GM23338 (cell line): Measurements from ENCODE around the gene PCDHB16. TPM values are rescaled to one million over a fixed set of nuclear protein-coding genes. Genes with fewer than 3 reads are reported as not detected.

Source experiments
- ATAC-seq: fragments of 200-7000 bp; cut with Tn5 transposase; 3 replicates; pipeline ENCODE4 v1.9.1; 2020
- DNase-seq: peaks from one replicate; pipeline ENCODE4 v3.0.0-alpha.2; 2015; ENCODE audit warnings: low spot score
- H2AFZ ChIP-seq: fragments of 200-600 bp; sonication (generic); 2 replicates; pipeline ENCODE4 v1.8.0; 2016; ENCODE audit warnings: antibody characterized with exemption, mild to moderate bottlenecking, moderate library complexity
- H3F3A ChIP-seq: fragments of 200-600 bp; sonication (generic); replicated peaks from 2 replicates; pipeline ENCODE4 v1.8.0; 2017; ENCODE audit warnings: antibody characterized with exemption, mixed run types, low read depth
- H3K27ac ChIP-seq: fragments of 200-600 bp; sonication (generic); 2 replicates; pipeline ENCODE4 v1.6.1; 2016; ENCODE audit warnings: low read depth
- H3K27me3 ChIP-seq: fragments of 200-600 bp; sonication (generic); 2 replicates; pipeline ENCODE4 v1.8.0; 2016; ENCODE audit warnings: mild to moderate bottlenecking, mixed run types, moderate library complexity; ENCODE audit not compliant: insufficient read depth
- H3K36me3 ChIP-seq: fragments of 200-600 bp; sonication (generic); 2 replicates; pipeline ENCODE4 v1.8.0; 2016; ENCODE audit warnings: mild to moderate bottlenecking; ENCODE audit not compliant: insufficient read depth
- H3K4me1 ChIP-seq: fragments of 200-600 bp; sonication (generic); 2 replicates; pipeline ENCODE4 v1.8.0; 2016; ENCODE audit warnings: mild to moderate bottlenecking, moderate library complexity; ENCODE audit not compliant: insufficient read depth
- H3K4me2 ChIP-seq: fragments of 200-600 bp; sonication (generic); 2 replicates; pipeline ENCODE4 v1.7.1; 2017; ENCODE audit warnings: mixed run types
- H3K4me3 ChIP-seq: fragments of 200-600 bp; sonication (generic); 2 replicates; pipeline ENCODE4 v1.6.1; 2016; ENCODE audit warnings: mixed run types
- H3K79me2 ChIP-seq: fragments of 200-600 bp; sonication (generic); replicated peaks from 2 replicates; pipeline ENCODE4 v1.8.0; 2017; ENCODE audit warnings: mild to moderate bottlenecking; ENCODE audit not compliant: insufficient read depth
- H3K9me2 ChIP-seq: fragments of 200-600 bp; sonication (generic); 2 replicates; pipeline ENCODE4 v1.8.0; 2017; ENCODE audit not compliant: insufficient read depth
- H4K20me1 ChIP-seq: fragments of 200-600 bp; sonication (generic); replicated peaks from 2 replicates; pipeline ENCODE4 v1.8.0; 2017; ENCODE audit warnings: mild to moderate bottlenecking; ENCODE audit not compliant: insufficient read depth
- H3K27ac Mint-ChIP-seq: 2 replicates; pipeline ENCODE4 v1.8.0; 2020; ENCODE audit warnings: inconsistent platforms, mild to moderate bottlenecking, moderate library complexity, mixed read lengths
- H3K27me3 Mint-ChIP-seq: 3 replicates; pipeline ENCODE4 v1.8.0; 2022; ENCODE audit warnings: low read depth, mild to moderate bottlenecking, moderate library complexity, mixed read lengths, inconsistent platforms; ENCODE audit not compliant: insufficient read depth, poor library complexity
- H3K36me3 Mint-ChIP-seq: 3 replicates; pipeline ENCODE4 v1.8.0; 2021; ENCODE audit warnings: low read depth, mild to moderate bottlenecking, inconsistent platforms, moderate library complexity, mixed read lengths
- H3K4me1 Mint-ChIP-seq: 3 replicates; pipeline ENCODE4 v1.8.0; 2020; ENCODE audit warnings: mild to moderate bottlenecking, inconsistent platforms, mixed read lengths
- H3K4me3 Mint-ChIP-seq: 3 replicates; pipeline ENCODE4 v1.8.0; 2021; ENCODE audit warnings: moderate library complexity, mild to moderate bottlenecking, inconsistent platforms, mixed read lengths
- H3K9me3 Mint-ChIP-seq: 3 replicates; pipeline ENCODE4 v1.8.0; 2020; ENCODE audit warnings: moderate library complexity, mild to moderate bottlenecking, inconsistent platforms, mixed read lengths
- CREB1 ChIP-seq: fragments of 250-450 bp; sonication (Bioruptor Pico); IDR thresholded peaks from 2 replicates; pipeline ENCODE4 v1.5.0; 2020; ENCODE audit warnings: low read depth, mild to moderate bottlenecking, moderate library complexity
- CTCF ChIP-seq, 2 experiments: fragments of 200-600 bp in 1 of 2; sonication (generic) in 1 of 2; conservative IDR thresholded peaks; 2 replicates each; pipeline versions ENCODE4 v1.5.1 to v1.6.1; 2016 to 2017; ENCODE audit warnings: antibody characterized with exemption in 2 of 2, low read depth in 2 of 2, mild to moderate bottlenecking in 2 of 2, moderate library complexity in 1 of 2
- ETS1 ChIP-seq: IDR thresholded peaks from 2 replicates; pipeline ENCODE4 v1.6.1; 2016; ENCODE audit warnings: antibody characterized with exemption
- EZH2 ChIP-seq: fragments of 200-600 bp; sonication (generic); IDR thresholded peaks from one replicate; pipeline ENCODE4 v1.8.0; 2017; ENCODE audit warnings: antibody characterized with exemption, mild to moderate bottlenecking, low read depth; ENCODE audit not compliant: unreplicated experiment
- EZH2phosphoT487 ChIP-seq: fragments of 200-600 bp; sonication (generic); IDR thresholded peaks from one replicate; pipeline ENCODE4 v1.8.1; 2018; ENCODE audit warnings: antibody characterized with exemption; ENCODE audit not compliant: unreplicated experiment
- JUNB ChIP-seq: IDR thresholded peaks from one replicate; pipeline ENCODE4 v1.6.1; 2016; ENCODE audit warnings: antibody characterized with exemption; ENCODE audit not compliant: unreplicated experiment
- NANOG ChIP-seq: IDR thresholded peaks from 2 replicates; pipeline ENCODE4 v1.6.1; 2016; ENCODE audit warnings: antibody characterized with exemption, borderline replicate concordance
- POLR2AphosphoS5 ChIP-seq: IDR thresholded peaks from 2 replicates; pipeline ENCODE4 v1.6.1; 2016; ENCODE audit warnings: antibody characterized with exemption, low read depth
- REST ChIP-seq: IDR thresholded peaks from one replicate; pipeline ENCODE4 v1.6.1; 2018; ENCODE audit warnings: antibody characterized with exemption; ENCODE audit not compliant: unreplicated experiment
- STAT1 ChIP-seq: IDR thresholded peaks from one replicate; pipeline ENCODE4 v1.6.1; 2016; ENCODE audit warnings: antibody characterized with exemption; ENCODE audit not compliant: unreplicated experiment
- ZNF114 ChIP-seq: fragments of 250-450 bp; sonication (Bioruptor Pico); IDR thresholded peaks from 2 replicates; pipeline ENCODE4 v1.5.0; 2020; ENCODE audit warnings: mild to moderate bottlenecking, moderate library complexity
- ZNF331 ChIP-seq: fragments of 250-450 bp; sonication (Bioruptor Pico); IDR thresholded peaks from 2 replicates; pipeline ENCODE4 v1.5.0; 2020; ENCODE audit warnings: low read depth, mild to moderate bottlenecking, moderate library complexity
- ZNF462 ChIP-seq: fragments of 250-450 bp; sonication (Bioruptor Pico); IDR thresholded peaks from 2 replicates; pipeline ENCODE4 v1.5.0; 2020; ENCODE audit warnings: mild to moderate bottlenecking, moderate library complexity
- polyA plus RNA-seq: library from polyadenylated mRNA; unstranded; fragments of >200 nt; fragmentation: Nextera tagmentation; extraction: Ambion mirVana; gene quantifications from 2 replicates; pipeline ENCODE4 v1.2.1, GENCODE V29; 2016
- total RNA-seq: library from RNA; depleted of rRNA; stranded (reverse); fragments of >200 nt; shearing (Covaris generic); gene quantifications from 2 replicates; pipeline ENCODE4 v1.2.3, GENCODE V29; 2014

The PCDHB16 gene
- total and polyA plus RNA-seq, 2 experiments from 2014 or later, result 0.92 to 2.4 TPM

GRCh38 chr5:141175933-141176332 lies 6.3 kb upstream of the PCDHB16 start:
- H3K27me3 Mint-ChIP-seq, result peaks cover 2% of the 10 kb centered on the region
- H3K9me3 Mint-ChIP-seq, result peaks cover 19% of the 10 kb centered on the region
- TF ChIP-seq REST, result no peak
- TF ChIP-seq ZNF114 (CRISPR knock-in tag), result no peak
- TF ChIP-seq JUNB, result no peak
- no peak for TF ChIP-seq CTCF (conservative IDR thresholded peaks at IDR 0.05; ENCODE audit: low read depth in 2 of 2)
- TF ChIP-seq EZH2, result no peak
- no peak for TF ChIP-seq ZNF462
- TF ChIP-seq STAT1, result no peak
- no peak for TF ChIP-seq POLR2AphosphoS5
- no peak for TF ChIP-seq ETS1
- no peak for TF ChIP-seq CREB1
- TF ChIP-seq NANOG, result no peak
- TF ChIP-seq ZNF331, result no peak
- no peak for TF ChIP-seq EZH2phosphoT487
- no peak for DNase-seq
- H3K9me2 ChIP-seq, result no peaks in the 10 kb centered on the region; the same call in 1 of the 2 replicates
- no peak overlapping the region for H3K4me3 ChIP-seq
- no peak overlapping the region for H2AFZ ChIP-seq
- H3K27me3 ChIP-seq, result no peaks in the 10 kb centered on the region
- no peak overlapping the region for H3K27ac ChIP-seq
- no peaks in the 10 kb centered on the region for H3F3A ChIP-seq
- H3K4me3 Mint-ChIP-seq, result no peak overlapping the region
- H3K36me3 ChIP-seq, result no peaks in the 10 kb centered on the region; the same call in 1 of the 2 replicates
- H3K36me3 Mint-ChIP-seq, result peaks cover 10% of the 10 kb centered on the region
- ATAC-seq, result no peak
- H4K20me1 ChIP-seq, result no peaks in the 10 kb centered on the region
- no peaks in the 10 kb centered on the region for H3K79me2 ChIP-seq
- H3K4me2 ChIP-seq, result no peak overlapping the region
- no peak overlapping the region for H3K27ac Mint-ChIP-seq
- no peaks in the 10 kb centered on the region for H3K4me1 ChIP-seq
- H3K4me1 Mint-ChIP-seq, result no peaks in the 10 kb centered on the region; the same call in 2 of the 3 replicates
